ENCODE results near the gene MIB1. TPM values are rescaled to one million over a fixed set of nuclear protein-coding genes. Genes with fewer than 3 reads are reported as not detected.

The MIB1 gene
- total and polyA plus RNA-seq, 5 donors = 3.7 to 29.5 (median 23.2) TPM

GRCh38 chr18:21851327-21851961 lies 110.9 kb downstream of the MIB1 start:
- Histone ChIP-seq H3K4me3 (ENCODE audit: low read length) (no peak overlapping the region), H3K9me3 (ENCODE audit: control insufficient read depth, low read length) (no peaks in the 10 kb centered on the region), H3K27me3 (ENCODE audit: control insufficient read depth, insufficient read depth) (no peaks in the 10 kb centered on the region), H3K27ac (ENCODE audit: low read length) (no peak overlapping the region), H3K4me1 (ENCODE audit: control insufficient read depth, insufficient read depth, low read length) (no peaks in the 10 kb centered on the region)
- ATAC-seq (no peak), DNase-seq (no peak)
- 66% methylated on average over 5 of the region's 5 CpGs for WGBS
- intact Hi-C loops (cut with DNase I) = no loop called here

- intact Hi-C loops (cut with DNase I) = no loop called here
- DNase-seq (no peak), ATAC-seq (no peak)
- Histone ChIP-seq H3K4me3 (ENCODE audit: low read length) (no peak overlapping the region), H3K4me1 (ENCODE audit: control insufficient read depth, insufficient read depth, low read length) (no peaks in the 10 kb centered on the region), H3K9me3 (ENCODE audit: control insufficient read depth, low read length) (no peaks in the 10 kb centered on the region), H3K27me3 (ENCODE audit: control insufficient read depth, insufficient read depth) (no peaks in the 10 kb centered on the region), H3K27ac (ENCODE audit: low read length) (no peak overlapping the region)
- WGBS = 58% methylated on average over 3 of the region's 3 CpGs
Measured at GRCh38 chr18:21853016-21853415, 112.4 kb downstream of the MIB1 start.

GRCh38 chr18:21853775-21854552 lies 113.4 kb downstream of the MIB1 start:
- no peak for ATAC-seq
- Histone ChIP-seq H3K4me3 (ENCODE audit: low read length) (no peak overlapping the region), H3K27ac (ENCODE audit: low read length) (no peak overlapping the region), H3K4me1 (ENCODE audit: control insufficient read depth, insufficient read depth, low read length) (no peaks in the 10 kb centered on the region), H3K27me3 (ENCODE audit: control insufficient read depth, insufficient read depth) (no peaks in the 10 kb centered on the region), H3K9me3 (ENCODE audit: control insufficient read depth, low read length) (no peaks in the 10 kb centered on the region)
- 84% methylated on average over 6 of the region's 6 CpGs for WGBS
- DNase-seq = no peak
- intact Hi-C loops (cut with DNase I) = no loop called here

- Histone ChIP-seq H3K4me1 (ENCODE audit: control insufficient read depth, insufficient read depth, low read length) (no peaks in the 10 kb centered on the region), H3K27ac (ENCODE audit: low read length) (no peak overlapping the region), H3K27me3 (ENCODE audit: control insufficient read depth, insufficient read depth) (no peaks in the 10 kb centered on the region), H3K9me3 (ENCODE audit: control insufficient read depth, low read length) (no peaks in the 10 kb centered on the region), H3K4me3 (ENCODE audit: low read length) (no peak overlapping the region)
- intact Hi-C loops (cut with DNase I) = no loop called here
- DNase-seq (no peak), ATAC-seq (no peak)
- WGBS = 92% methylated on average over 3 of the region's 3 CpGs
Measured at GRCh38 chr18:21855432-21855831, 114.8 kb downstream of the MIB1 start.

GRCh38 chr18:21857871-21858270 lies 117.3 kb downstream of the MIB1 start:
- no peak overlapping the region for H3K27ac ChIP-seq (ENCODE audit: low read length)
- H3K9me3 ChIP-seq (ENCODE audit: control insufficient read depth, low read length) = no peaks in the 10 kb centered on the region
- ATAC-seq (no peak), DNase-seq (no peak)
- intact Hi-C loops (cut with DNase I) = no loop called here
- no peaks in the 10 kb centered on the region for H3K4me1 ChIP-seq (ENCODE audit: control insufficient read depth, insufficient read depth, low read length)
- WGBS = 75% methylated on average over 3 of the region's 3 CpGs
- no peak overlapping the region for H3K4me3 ChIP-seq (ENCODE audit: low read length)
- no peaks in the 10 kb centered on the region for H3K27me3 ChIP-seq (ENCODE audit: control insufficient read depth, insufficient read depth)

GRCh38 chr18:21858544-21858943 lies 118.0 kb downstream of the MIB1 start:
- H3K4me3 ChIP-seq (ENCODE audit: low read length) = no peak overlapping the region
- H3K27ac ChIP-seq (ENCODE audit: low read length) = no peak overlapping the region
- intact Hi-C loops (cut with DNase I) = no loop called here
- H3K9me3 ChIP-seq (ENCODE audit: control insufficient read depth, low read length) = no peaks in the 10 kb centered on the region
- ATAC-seq = no peak
- no peaks in the 10 kb centered on the region for H3K4me1 ChIP-seq (ENCODE audit: control insufficient read depth, insufficient read depth, low read length)
- DNase-seq = no peak
- whole genome bisulfite sequencing = 88% methylated on average over 1 of the region's 1 CpG
- no peaks in the 10 kb centered on the region for H3K27me3 ChIP-seq (ENCODE audit: control insufficient read depth, insufficient read depth)

- H3K4me1 ChIP-seq (ENCODE audit: control insufficient read depth, insufficient read depth, low read length) = no peaks in the 10 kb centered on the region
- intact Hi-C loops (cut with DNase I) = no loop called here
- ATAC-seq (no peak), DNase-seq (no peak)
- H3K4me3 ChIP-seq (ENCODE audit: low read length) = no peak overlapping the region
- WGBS = 91% methylated on average over 5 of the region's 5 CpGs
- no peak overlapping the region for H3K27ac ChIP-seq (ENCODE audit: low read length)
- H3K9me3 ChIP-seq (ENCODE audit: control insufficient read depth, low read length) = no peaks in the 10 kb centered on the region
- no peaks in the 10 kb centered on the region for H3K27me3 ChIP-seq (ENCODE audit: control insufficient read depth, insufficient read depth)
Measured at GRCh38 chr18:21864386-21864785, 123.8 kb downstream of the MIB1 start.

- intact Hi-C loops (cut with DNase I) = no loop called here
- H3K4me3 ChIP-seq (ENCODE audit: low read length) = no peak overlapping the region
- no peaks in the 10 kb centered on the region for H3K27me3 ChIP-seq (ENCODE audit: control insufficient read depth, insufficient read depth)
- no peak for DNase-seq
- H3K9me3 ChIP-seq (ENCODE audit: control insufficient read depth, low read length) = no peaks in the 10 kb centered on the region
- no peaks in the 10 kb centered on the region for H3K4me1 ChIP-seq (ENCODE audit: control insufficient read depth, insufficient read depth, low read length)
- 78% methylated on average over 2 of the region's 2 CpGs for WGBS
- ATAC-seq = no peak
- H3K27ac ChIP-seq (ENCODE audit: low read length) = no peak overlapping the region
Measured at GRCh38 chr18:21865043-21865442, 124.5 kb downstream of the MIB1 start.

- no peak overlapping the region for H3K27ac ChIP-seq (ENCODE audit: low read length)
- ATAC-seq (no peak), DNase-seq (no peak)
- no peaks in the 10 kb centered on the region for H3K4me1 ChIP-seq (ENCODE audit: control insufficient read depth, insufficient read depth, low read length)
- intact Hi-C loops (cut with DNase I) = no loop called here
- H3K9me3 ChIP-seq (ENCODE audit: control insufficient read depth, low read length) = no peaks in the 10 kb centered on the region
- H3K4me3 ChIP-seq (ENCODE audit: low read length) = no peak overlapping the region
- WGBS = 90% methylated on average over 4 of the region's 4 CpGs
- no peaks in the 10 kb centered on the region for H3K27me3 ChIP-seq (ENCODE audit: control insufficient read depth, insufficient read depth)
Measured at GRCh38 chr18:21868770-21869169, 128.2 kb downstream of the MIB1 start.

GRCh38 chr18:21889570-21889969 lies 149.0 kb downstream of the MIB1 start:
- WGBS = 58% methylated on average over 1 of the region's 1 CpG
- H3K27me3 ChIP-seq (ENCODE audit: control insufficient read depth, insufficient read depth) = no peaks in the 10 kb centered on the region
- H3K27ac ChIP-seq (ENCODE audit: low read length) = no peak overlapping the region
- no peaks in the 10 kb centered on the region for H3K9me3 ChIP-seq (ENCODE audit: control insufficient read depth, low read length)
- no peaks in the 10 kb centered on the region for H3K4me1 ChIP-seq (ENCODE audit: control insufficient read depth, insufficient read depth, low read length)
- no peak for ATAC-seq
- intact Hi-C loops (cut with DNase I) = no loop called here
- DNase-seq = no peak
- H3K4me3 ChIP-seq (ENCODE audit: low read length) = no peak overlapping the region

GRCh38 chr18:21894619-21895367 lies 154.2 kb downstream of the MIB1 start:
- Histone ChIP-seq H3K4me1 (ENCODE audit: control insufficient read depth, insufficient read depth, low read length) (no peaks in the 10 kb centered on the region), H3K4me3 (ENCODE audit: low read length) (no peak overlapping the region), H3K27ac (ENCODE audit: low read length) (no peak overlapping the region), H3K9me3 (ENCODE audit: control insufficient read depth, low read length) (no peaks in the 10 kb centered on the region), H3K27me3 (ENCODE audit: control insufficient read depth, insufficient read depth) (no peaks in the 10 kb centered on the region)
- 59% methylated on average over 5 of the region's 5 CpGs for WGBS
- intact Hi-C loops (cut with DNase I) = no loop called here
- no peak for ATAC-seq
- DNase-seq = no peak
